ENCODE data around the gene ICE1. TPM values are rescaled to one million over a fixed set of nuclear protein-coding genes. Genes with fewer than 3 reads are reported as not detected.

The ICE1 gene
- total RNA-seq, 1 experiment from 2014 or later: 48.9 TPM

- Mint-ChIP-seq H3K27ac (no peak overlapping the region), H3K9me3 (no peaks in the 10 kb centered on the region), H3K27me3 (ENCODE audit: low read depth) (no peaks in the 10 kb centered on the region), H3K4me3 (no peak overlapping the region), H3K4me1 (peaks cover 30% of the 10 kb centered on the region), H3K36me3 (no peaks in the 10 kb centered on the region)
- ATAC-seq (no peak), DNase-seq (ENCODE audit: low spot score) (no peak)
- CTCF ChIA-PET: no interaction called here
- POLR2A ChIA-PET: no interaction called here
- TF ChIP-seq TCF7 (CRISPR knock-in tag; IDR thresholded peaks at IDR 0.05; ENCODE audit: low read depth) (no peak), OVOL2 (CRISPR knock-in tag; IDR thresholded peaks at IDR 0.05; ENCODE audit: borderline replicate concordance) (no peak), JUN (CRISPR knock-in tag; IDR thresholded peaks at IDR 0.05) (no peak), MXD4 (CRISPR knock-in tag; IDR thresholded peaks at IDR 0.05; ENCODE audit: borderline replicate concordance) (no peak), E2F1 (CRISPR knock-in tag; IDR thresholded peaks at IDR 0.05) (no peak), EMX1 (CRISPR knock-in tag; IDR thresholded peaks at IDR 0.05) (no peak), TEAD1 (CRISPR knock-in tag; IDR thresholded peaks at IDR 0.05) (no peak), CBFB (CRISPR knock-in tag; IDR thresholded peaks at IDR 0.05; ENCODE audit: low read depth) (no peak), SOX15 (CRISPR knock-in tag; IDR thresholded peaks at IDR 0.05) (no peak), PREB (CRISPR knock-in tag; IDR thresholded peaks at IDR 0.05; ENCODE audit: borderline replicate concordance) (no peak), MYBL2 (CRISPR knock-in tag; IDR thresholded peaks at IDR 0.05) (no peak), ZNF232 (CRISPR knock-in tag; IDR thresholded peaks at IDR 0.05) (no peak), ZNF281 (CRISPR knock-in tag; IDR thresholded peaks at IDR 0.05) (no peak), NR3C1 (CRISPR knock-in tag; conservative IDR thresholded peaks at IDR 0.05; ENCODE audit: low read depth) (no peak)
- TF ChIP-seq, protein P1, sequence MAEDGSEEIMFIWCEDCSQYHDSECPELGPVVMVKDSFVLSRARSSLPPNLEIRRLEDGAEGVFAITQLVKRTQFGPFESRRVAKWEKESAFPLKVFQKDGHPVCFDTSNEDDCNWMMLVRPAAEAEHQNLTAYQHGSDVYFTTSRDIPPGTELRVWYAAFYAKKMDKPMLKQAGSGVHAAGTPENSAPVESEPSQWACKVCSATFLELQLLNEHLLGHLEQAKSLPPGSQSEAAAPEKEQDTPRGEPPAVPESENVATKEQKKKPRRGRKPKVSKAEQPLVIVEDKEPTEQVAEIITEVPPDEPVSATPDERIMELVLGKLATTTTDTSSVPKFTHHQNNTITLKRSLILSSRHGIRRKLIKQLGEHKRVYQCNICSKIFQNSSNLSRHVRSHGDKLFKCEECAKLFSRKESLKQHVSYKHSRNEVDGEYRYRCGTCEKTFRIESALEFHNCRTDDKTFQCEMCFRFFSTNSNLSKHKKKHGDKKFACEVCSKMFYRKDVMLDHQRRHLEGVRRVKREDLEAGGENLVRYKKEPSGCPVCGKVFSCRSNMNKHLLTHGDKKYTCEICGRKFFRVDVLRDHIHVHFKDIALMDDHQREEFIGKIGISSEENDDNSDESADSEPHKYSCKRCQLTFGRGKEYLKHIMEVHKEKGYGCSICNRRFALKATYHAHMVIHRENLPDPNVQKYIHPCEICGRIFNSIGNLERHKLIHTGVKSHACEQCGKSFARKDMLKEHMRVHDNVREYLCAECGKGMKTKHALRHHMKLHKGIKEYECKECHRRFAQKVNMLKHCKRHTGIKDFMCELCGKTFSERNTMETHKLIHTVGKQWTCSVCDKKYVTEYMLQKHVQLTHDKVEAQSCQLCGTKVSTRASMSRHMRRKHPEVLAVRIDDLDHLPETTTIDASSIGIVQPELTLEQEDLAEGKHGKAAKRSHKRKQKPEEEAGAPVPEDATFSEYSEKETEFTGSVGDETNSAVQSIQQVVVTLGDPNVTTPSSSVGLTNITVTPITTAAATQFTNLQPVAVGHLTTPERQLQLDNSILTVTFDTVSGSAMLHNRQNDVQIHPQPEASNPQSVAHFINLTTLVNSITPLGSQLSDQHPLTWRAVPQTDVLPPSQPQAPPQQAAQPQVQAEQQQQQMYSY (CRISPR knock-in tag; IDR thresholded peaks at IDR 0.05): no peak
- TF ChIP-seq, protein P2, sequence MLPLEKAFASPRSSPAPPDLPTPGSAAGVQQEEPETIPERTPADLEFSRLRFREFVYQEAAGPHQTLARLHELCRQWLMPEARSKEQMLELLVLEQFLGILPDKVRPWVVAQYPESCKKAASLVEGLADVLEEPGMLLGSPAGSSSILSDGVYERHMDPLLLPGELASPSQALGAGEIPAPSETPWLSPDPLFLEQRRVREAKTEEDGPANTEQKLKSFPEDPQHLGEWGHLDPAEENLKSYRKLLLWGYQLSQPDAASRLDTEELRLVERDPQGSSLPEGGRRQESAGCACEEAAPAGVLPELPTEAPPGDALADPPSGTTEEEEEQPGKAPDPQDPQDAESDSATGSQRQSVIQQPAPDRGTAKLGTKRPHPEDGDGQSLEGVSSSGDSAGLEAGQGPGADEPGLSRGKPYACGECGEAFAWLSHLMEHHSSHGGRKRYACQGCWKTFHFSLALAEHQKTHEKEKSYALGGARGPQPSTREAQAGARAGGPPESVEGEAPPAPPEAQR (CRISPR knock-in tag; IDR thresholded peaks at IDR 0.05): no peak
- TF ChIP-seq, protein P3, sequence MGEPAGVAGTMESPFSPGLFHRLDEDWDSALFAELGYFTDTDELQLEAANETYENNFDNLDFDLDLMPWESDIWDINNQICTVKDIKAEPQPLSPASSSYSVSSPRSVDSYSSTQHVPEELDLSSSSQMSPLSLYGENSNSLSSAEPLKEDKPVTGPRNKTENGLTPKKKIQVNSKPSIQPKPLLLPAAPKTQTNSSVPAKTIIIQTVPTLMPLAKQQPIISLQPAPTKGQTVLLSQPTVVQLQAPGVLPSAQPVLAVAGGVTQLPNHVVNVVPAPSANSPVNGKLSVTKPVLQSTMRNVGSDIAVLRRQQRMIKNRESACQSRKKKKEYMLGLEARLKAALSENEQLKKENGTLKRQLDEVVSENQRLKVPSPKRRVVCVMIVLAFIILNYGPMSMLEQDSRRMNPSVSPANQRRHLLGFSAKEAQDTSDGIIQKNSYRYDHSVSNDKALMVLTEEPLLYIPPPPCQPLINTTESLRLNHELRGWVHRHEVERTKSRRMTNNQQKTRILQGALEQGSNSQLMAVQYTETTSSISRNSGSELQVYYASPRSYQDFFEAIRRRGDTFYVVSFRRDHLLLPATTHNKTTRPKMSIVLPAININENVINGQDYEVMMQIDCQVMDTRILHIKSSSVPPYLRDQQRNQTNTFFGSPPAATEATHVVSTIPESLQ (CRISPR knock-in tag; IDR thresholded peaks at IDR 0.05): no peak
These were observed 7.7 kb downstream of the ICE1 start for GRCh38 chr5:5430136-5430535.

Measured in WTC11 (cell line).